ENCODE measurements around the gene PER3. TPM values are rescaled to one million over a fixed set of nuclear protein-coding genes. Genes with fewer than 3 reads are reported as not detected.

PER3 gene
- total and polyA plus RNA-seq, 12 donors = 2.1 to 36.3 (median 16.9) TPM

DNA sequence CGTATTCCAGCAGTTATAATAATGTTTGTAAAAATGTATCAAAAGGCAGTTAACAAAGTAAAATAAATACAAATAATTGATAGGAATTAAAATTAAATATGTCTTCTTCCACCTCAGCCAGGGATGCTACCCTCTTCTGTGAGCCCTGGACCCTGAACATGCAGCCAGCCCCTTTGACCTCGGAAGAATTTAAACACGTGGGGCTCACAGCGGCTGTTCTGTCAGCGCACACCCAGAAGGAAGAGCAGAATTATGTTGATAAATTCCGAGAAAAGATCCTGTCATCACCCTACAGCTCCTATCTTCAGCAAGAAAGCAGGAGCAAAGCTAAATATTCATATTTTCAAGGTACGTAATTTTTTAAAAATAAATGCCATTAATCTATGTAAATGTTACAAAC lies 42.3 kb downstream of the PER3 start:
- H3K36me3 ChIP-seq = peaks cover 0 to 100% (median 54%) of the 10 kb centered on the region in 9 donors
- H3K27ac ChIP-seq = no peak overlapping the region
- DNase-seq (no peak), ATAC-seq (no peak)
- H3K27me3 ChIP-seq = no peaks in the 10 kb centered on the region
- H3K9me3 ChIP-seq = no peaks in the 10 kb centered on the region
- peak overlapping the region in 1 of 10 donors; percentile 45 for H3K4me3 ChIP-seq
- WGBS, 2 donors = 66 to 76% methylated on average over 7 of the region's 7 CpGs
- H3K4me1 ChIP-seq = peaks cover 0 to 3% (median 0%) of the 10 kb centered on the region in 9 donors
- intact Hi-C loops (cut with DNase I) = no loop called here
- TF ChIP-seq, protein P1, sequence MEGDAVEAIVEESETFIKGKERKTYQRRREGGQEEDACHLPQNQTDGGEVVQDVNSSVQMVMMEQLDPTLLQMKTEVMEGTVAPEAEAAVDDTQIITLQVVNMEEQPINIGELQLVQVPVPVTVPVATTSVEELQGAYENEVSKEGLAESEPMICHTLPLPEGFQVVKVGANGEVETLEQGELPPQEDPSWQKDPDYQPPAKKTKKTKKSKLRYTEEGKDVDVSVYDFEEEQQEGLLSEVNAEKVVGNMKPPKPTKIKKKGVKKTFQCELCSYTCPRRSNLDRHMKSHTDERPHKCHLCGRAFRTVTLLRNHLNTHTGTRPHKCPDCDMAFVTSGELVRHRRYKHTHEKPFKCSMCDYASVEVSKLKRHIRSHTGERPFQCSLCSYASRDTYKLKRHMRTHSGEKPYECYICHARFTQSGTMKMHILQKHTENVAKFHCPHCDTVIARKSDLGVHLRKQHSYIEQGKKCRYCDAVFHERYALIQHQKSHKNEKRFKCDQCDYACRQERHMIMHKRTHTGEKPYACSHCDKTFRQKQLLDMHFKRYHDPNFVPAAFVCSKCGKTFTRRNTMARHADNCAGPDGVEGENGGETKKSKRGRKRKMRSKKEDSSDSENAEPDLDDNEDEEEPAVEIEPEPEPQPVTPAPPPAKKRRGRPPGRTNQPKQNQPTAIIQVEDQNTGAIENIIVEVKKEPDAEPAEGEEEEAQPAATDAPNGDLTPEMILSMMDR (IDR thresholded peaks at IDR 0.05) = no peak

DNA sequence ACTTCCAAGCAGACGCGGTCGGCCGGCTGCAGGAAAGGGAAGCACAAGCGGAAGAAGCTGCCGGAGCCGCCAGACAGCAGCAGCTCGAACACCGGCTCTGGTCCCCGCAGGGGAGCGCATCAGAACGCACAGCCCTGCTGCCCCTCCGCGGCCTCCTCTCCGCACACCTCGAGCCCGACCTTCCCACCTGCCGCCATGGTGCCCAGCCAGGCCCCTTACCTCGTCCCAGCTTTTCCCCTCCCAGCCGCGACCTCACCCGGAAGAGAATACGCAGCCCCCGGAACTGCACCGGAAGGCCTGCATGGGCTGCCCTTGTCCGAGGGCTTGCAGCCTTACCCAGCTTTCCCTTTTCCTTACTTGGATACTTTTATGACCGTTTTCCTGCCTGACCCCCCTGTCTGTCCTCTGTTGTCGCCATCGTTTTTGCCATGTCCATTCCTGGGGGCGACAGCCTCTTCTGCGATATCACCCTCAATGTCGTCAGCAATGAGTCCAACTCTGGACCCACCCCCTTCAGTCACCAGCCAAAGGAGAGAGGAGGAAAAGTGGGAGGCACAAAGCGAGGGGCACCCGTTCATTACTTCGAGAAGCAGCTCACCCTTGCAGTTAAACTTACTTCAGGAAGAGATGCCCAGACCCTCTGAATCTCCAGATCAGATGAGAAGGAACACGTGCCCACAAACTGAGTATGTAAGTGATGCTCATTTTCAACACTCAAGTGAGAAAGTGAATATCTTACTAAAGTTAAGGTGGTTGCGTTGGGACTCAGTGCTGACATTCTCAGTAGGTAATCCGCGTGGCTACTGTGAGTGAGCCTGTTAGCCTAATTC lies 43.2 kb downstream of the PER3 start:
- WGBS, 2 donors = 77% methylated on average over 39 of the region's 39 CpGs
- H3K27ac ChIP-seq = no peak overlapping the region
- TF ChIP-seq, protein P1 (IDR thresholded peaks at IDR 0.05) = no peak
- no peak for DNase-seq
- intact Hi-C loops (cut with DNase I) = no loop called here
- H3K36me3 ChIP-seq = peaks cover 0 to 100% (median 47%) of the 10 kb centered on the region in 9 donors
- H3K27me3 ChIP-seq = no peaks in the 10 kb centered on the region
- peaks cover 0 to 9% (median 5%) of the 10 kb centered on the region in 9 donors for H3K4me1 ChIP-seq
- peak in 2 of 8 donors; percentile 49 to 51 for ATAC-seq
- H3K4me3 ChIP-seq = peak overlapping the region in 6 of 10 donors; percentile 15 to 45 (median 32)
- no peaks in the 10 kb centered on the region for H3K9me3 ChIP-seq

DNA sequence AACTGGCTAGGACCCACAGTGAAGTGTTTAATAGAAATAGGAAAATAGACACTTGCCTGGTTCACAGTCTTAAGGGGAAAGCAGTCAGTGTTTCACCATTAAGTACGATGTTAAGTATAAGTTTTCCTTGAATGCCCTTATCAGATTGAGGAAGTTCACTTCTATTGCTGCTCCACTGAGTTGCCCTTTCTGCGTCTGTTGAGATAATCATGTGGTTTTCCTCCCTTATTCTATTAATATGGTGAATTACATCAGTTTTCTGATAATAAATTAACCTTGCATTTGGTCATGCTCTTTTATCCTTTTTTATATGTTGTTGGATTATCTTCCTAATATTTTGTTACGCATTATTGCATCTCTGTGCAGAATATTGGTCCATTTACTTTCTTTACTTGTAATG lies 47.4 kb downstream of the PER3 start:
- intact Hi-C loops (cut with DNase I) = no loop called here
- Histone ChIP-seq H3K36me3 (peaks cover 0 to 100% (median 33%) of the 10 kb centered on the region in 9 donors), H3K4me1 (peaks cover 0 to 9% (median 5%) of the 10 kb centered on the region in 9 donors), H3K9me3 (no peaks in the 10 kb centered on the region), H3K27ac (no peak overlapping the region), H3K4me3 (no peak overlapping the region), H3K27me3 (no peaks in the 10 kb centered on the region)
- TF ChIP-seq, protein P1 (IDR thresholded peaks at IDR 0.05) = no peak
- 56 to 58% methylated on average over 3 of the region's 3 CpGs for WGBS, 2 donors
- ATAC-seq (no peak), DNase-seq (no peak)

DNA sequence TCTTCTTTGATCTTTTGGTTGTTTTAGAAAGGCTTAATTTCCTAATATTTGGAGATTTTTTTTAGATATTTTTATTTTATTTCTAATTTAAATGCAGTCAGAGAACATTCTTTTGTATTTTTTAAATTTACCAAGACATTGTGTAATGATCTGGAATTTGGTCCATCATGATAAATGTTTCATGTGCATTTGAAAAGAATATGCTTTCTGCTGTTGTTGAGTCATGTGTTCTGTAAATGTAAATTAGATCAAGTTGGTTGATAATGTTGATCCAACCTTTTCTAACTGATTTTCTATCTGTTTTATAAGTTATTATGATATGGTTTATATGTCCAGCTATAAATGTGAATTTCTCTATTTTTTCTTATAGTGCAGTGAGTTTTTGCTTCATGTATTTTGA lies 48.9 kb downstream of the PER3 start:
- TF ChIP-seq, protein P1 (IDR thresholded peaks at IDR 0.05) = no peak
- intact Hi-C loops (cut with DNase I) = no loop called here
- Histone ChIP-seq H3K9me3 (peaks cover 0 to 3% (median 0%) of the 10 kb centered on the region in 11 donors), H3K27ac (no peak overlapping the region), H3K4me1 (peaks cover 0 to 9% (median 5%) of the 10 kb centered on the region in 9 donors), H3K36me3 (peaks cover 0 to 100% (median 34%) of the 10 kb centered on the region in 9 donors), H3K27me3 (no peaks in the 10 kb centered on the region), H3K4me3 (no peak overlapping the region)
- ATAC-seq (no peak), DNase-seq (no peak)
